ENCODE data around the gene TUBGCP2.

Gene TUBGCP2, protein sequence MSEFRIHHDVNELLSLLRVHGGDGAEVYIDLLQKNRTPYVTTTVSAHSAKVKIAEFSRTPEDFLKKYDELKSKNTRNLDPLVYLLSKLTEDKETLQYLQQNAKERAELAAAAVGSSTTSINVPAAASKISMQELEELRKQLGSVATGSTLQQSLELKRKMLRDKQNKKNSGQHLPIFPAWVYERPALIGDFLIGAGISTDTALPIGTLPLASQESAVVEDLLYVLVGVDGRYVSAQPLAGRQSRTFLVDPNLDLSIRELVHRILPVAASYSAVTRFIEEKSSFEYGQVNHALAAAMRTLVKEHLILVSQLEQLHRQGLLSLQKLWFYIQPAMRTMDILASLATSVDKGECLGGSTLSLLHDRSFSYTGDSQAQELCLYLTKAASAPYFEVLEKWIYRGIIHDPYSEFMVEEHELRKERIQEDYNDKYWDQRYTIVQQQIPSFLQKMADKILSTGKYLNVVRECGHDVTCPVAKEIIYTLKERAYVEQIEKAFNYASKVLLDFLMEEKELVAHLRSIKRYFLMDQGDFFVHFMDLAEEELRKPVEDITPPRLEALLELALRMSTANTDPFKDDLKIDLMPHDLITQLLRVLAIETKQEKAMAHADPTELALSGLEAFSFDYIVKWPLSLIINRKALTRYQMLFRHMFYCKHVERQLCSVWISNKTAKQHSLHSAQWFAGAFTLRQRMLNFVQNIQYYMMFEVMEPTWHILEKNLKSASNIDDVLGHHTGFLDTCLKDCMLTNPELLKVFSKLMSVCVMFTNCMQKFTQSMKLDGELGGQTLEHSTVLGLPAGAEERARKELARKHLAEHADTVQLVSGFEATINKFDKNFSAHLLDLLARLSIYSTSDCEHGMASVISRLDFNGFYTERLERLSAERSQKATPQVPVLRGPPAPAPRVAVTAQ

DNA sequence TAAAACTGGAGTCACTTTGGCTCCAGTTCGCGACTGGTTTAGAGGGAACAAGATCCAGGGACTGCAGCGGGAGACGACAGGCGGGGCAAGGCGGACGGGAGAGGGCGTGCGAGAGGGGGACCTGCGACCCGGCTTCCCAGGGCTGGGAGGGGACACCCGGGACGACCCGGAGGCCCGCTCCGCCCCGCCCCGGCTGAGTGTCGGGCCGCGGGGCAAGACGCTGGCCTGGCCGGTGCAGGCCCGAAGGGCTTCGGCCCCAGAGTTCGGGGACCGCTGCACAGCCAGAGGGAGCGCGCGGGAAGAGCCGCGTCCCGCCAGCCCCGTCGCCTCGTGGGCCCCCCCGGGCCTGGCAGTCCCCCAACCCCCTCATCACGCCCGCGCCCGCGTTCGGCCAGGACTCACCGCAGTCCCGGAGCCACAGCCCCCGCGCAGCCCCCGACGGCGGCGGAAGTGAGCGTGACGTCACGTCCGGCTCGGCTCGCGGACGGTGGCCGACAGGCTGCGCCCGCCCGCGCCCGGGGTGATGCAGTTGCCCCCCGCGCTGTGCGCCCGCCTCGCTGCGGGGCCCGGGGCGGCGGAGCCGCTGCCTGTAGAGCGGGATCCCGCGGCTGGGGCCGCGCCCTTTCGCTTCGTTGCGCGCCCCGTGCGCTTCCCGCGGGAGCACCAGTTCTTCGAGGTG lies at the start of gene TUBGCP2, which contains the start of gene ZNF511:
TUBGCP2 (minus strand) TSS at position 452 of the 679 bp plus-strand sequence. CDS start 5,931 bp downstream, outside the sequence.
ZNF511 (plus strand) TSS at position 494 of the 679 bp plus-strand sequence; CDS start at position 524, 30 bp downstream.
- peaks cover 35 to 60% (median 43%) of the 10 kb centered on the region in 11 experiments for H3K36me3 ChIP-seq
- peak within 1 kb of the TSS; percentile 87 to 100 (median 95) for H3K4me3 ChIP-seq
- H3K27me3 ChIP-seq: no peaks in the 10 kb centered on the region
- H3K9ac ChIP-seq: peak within 1 kb of the TSS; percentile 93 to 98 (median 97)
- peak within 1 kb of the TSS; percentile 89 to 99 (median 95) for H3K4me2 ChIP-seq
- no peaks in the 10 kb centered on the region for H3K9me3 ChIP-seq (replicated peaks in 1 of 11)
- peaks cover 36 to 93% (median 73%) of the 10 kb centered on the region in 11 experiments for H4K20me1 ChIP-seq
- TF ChIP-seq Cebpa-rat (IDR thresholded peaks at IDR 0.05): no peak
- H3K27ac ChIP-seq: peak within 1 kb of the TSS; percentile 94 to 98 (median 97)
- H3K4me1 ChIP-seq: peaks cover 37 to 54% (median 47%) of the 10 kb centered on the region in 10 experiments

GRCh38 chr10:133357285-133358161 lies 48.9 kb upstream of the TUBGCP2 start, which contains the start of gene FUOM:
Gene FUOM (minus strand): TSS chr10:133358019. CDS start chr10:133358007, 12 bp downstream.
- Histone ChIP-seq H3K4me1 (peaks cover 43 to 49% (median 47%) of the 10 kb centered on the region in 10 experiments), H3K27me3 (no peaks in the 10 kb centered on the region), H3K4me2 (peak within 1 kb of the TSS; percentile 99 to 100 (median 100)), H3K36me3 (peaks cover 3 to 32% (median 21%) of the 10 kb centered on the region in 11 experiments; a peak in 21 of 22 replicates), H3K9me3 (replicated peaks in 1 of 11) (no peaks in the 10 kb centered on the region), H3K9ac (peak within 1 kb of the TSS; percentile 84 to 94 (median 92)), H3K4me3 (peak within 1 kb of the TSS; percentile 64 to 85 (median 76)), H4K20me1 (peaks cover 10 to 44% (median 32%) of the 10 kb centered on the region in 11 experiments; a peak in 16 of 22 replicates), H3K27ac (peak within 1 kb of the TSS; percentile 81 to 94 (median 91))
- TF ChIP-seq Cebpa-rat (IDR thresholded peaks at IDR 0.05): no peak

- H3K4me3 ChIP-seq: peak overlapping the region; percentile 64 to 85 (median 76)
- H3K9me3 ChIP-seq (replicated peaks in 1 of 11): no peaks in the 10 kb centered on the region
- no peaks in the 10 kb centered on the region for H3K27me3 ChIP-seq
- H3K9ac ChIP-seq: peak overlapping the region; percentile 84 to 94 (median 92)
- H3K4me1 ChIP-seq: peaks cover 35 to 43% (median 40%) of the 10 kb centered on the region in 10 experiments
- H4K20me1 ChIP-seq: peaks cover 10 to 50% (median 32%) of the 10 kb centered on the region in 11 experiments; a peak in 16 of 22 replicates
- no peak for TF ChIP-seq Cebpa-rat (IDR thresholded peaks at IDR 0.05)
- H3K27ac ChIP-seq: peak overlapping the region; percentile 81 to 94 (median 91)
- peak overlapping the region; percentile 99 to 100 (median 100) for H3K4me2 ChIP-seq
- H3K36me3 ChIP-seq: peaks cover 0 to 26% (median 15%) of the 10 kb centered on the region in 11 experiments; a peak in 13 of 22 replicates
These were observed 48.0 kb upstream of the TUBGCP2 start for GRCh38 chr10:133356549-133357284.

- peak overlapping the region; percentile 64 to 85 (median 76); a peak in 19 of 20 replicates for H3K4me3 ChIP-seq
These were observed 47.3 kb upstream of the TUBGCP2 start for GRCh38 chr10:133355991-133356390.

DNA sequence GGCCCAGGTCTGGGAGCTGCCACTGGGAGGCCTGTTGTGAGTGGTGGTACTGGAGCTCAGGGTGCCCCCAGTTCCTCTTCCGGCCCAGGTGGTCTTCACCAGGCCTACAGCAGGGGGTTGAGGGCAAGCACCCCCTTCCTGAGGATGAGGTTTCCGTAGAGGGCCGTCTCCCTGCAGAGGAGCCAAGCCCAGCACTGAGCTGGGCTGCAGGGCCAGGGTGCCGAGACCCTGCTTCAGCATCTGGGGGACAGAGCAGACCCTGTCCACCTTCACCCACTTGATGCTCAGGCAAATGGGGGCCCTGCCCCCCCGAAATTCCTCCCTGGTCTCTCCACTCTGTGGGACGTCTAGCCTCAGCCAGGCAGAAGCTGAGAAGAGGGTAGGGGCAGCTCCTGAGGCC lies 46.6 kb upstream of the TUBGCP2 start:
- peaks cover 0 to 26% (median 15%) of the 10 kb centered on the region in 11 experiments; a peak in 13 of 22 replicates for H3K36me3 ChIP-seq
- TF ChIP-seq Cebpa-rat (IDR thresholded peaks at IDR 0.05): no peak

More at GRCh38 chr10:133355991-133356390, 47.3 kb upstream of the TUBGCP2 start:
- no peaks in the 10 kb centered on the region for H3K9me3 ChIP-seq (replicated peaks in 1 of 11)
- no peaks in the 10 kb centered on the region for H3K27me3 ChIP-seq
- H4K20me1 ChIP-seq: peaks cover 10 to 57% (median 32%) of the 10 kb centered on the region in 11 experiments; a peak in 16 of 22 replicates
- peak overlapping the region in 10 of 11 experiments; percentile 8 to 94 (median 92); a peak in 13 of 22 replicates for H3K27ac ChIP-seq
- H3K4me1 ChIP-seq: peaks cover 28 to 43% (median 36%) of the 10 kb centered on the region in 10 experiments
- TF ChIP-seq Cebpa-rat (IDR thresholded peaks at IDR 0.05): no peak
- H3K36me3 ChIP-seq: peaks cover 0 to 26% (median 15%) of the 10 kb centered on the region in 11 experiments; a peak in 13 of 22 replicates
- H3K4me2 ChIP-seq: peak overlapping the region; percentile 99 to 100 (median 100)
- H3K9ac ChIP-seq: peak overlapping the region; percentile 84 to 94 (median 92); a peak in 21 of 22 replicates

DNA sequence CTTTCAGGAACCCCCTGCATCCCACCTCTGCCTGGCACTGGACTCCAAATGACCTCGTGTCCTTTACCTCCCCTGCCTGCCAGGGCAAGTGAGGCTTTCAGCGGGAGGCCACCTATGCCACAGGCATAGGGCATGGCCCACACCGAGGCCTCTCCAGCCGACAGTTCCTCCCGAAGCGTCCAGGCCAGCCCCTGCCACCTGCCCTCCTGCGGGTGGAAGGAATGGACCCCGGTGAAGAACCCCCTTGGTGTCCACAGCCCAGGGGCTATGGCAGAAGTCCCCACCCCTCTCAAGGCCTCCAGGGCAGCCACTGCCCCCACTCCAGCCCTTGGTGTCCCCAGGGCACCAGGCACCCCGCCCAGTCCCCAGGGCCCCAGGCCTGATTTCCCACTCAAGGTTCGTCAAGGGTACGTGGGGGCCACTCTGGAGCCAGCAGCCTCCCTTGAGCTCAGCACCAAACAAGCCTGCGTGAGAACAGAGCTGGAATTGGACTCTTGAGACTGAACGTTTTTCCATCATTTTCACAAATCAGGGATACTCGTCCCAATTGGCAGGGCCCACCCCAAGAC lies 46.1 kb upstream of the TUBGCP2 start:
- Histone ChIP-seq H3K4me3 (peak overlapping the region in 4 of 10 experiments; percentile 78 to 85 (median 81); a peak in 3 of 20 replicates), H3K36me3 (peaks cover 0 to 26% (median 15%) of the 10 kb centered on the region in 11 experiments; a peak in 13 of 22 replicates), H3K9ac (peak overlapping the region in 9 of 11 experiments; percentile 1 to 94 (median 88); a peak in 13 of 22 replicates), H3K4me1 (peaks cover 25 to 41% (median 36%) of the 10 kb centered on the region in 10 experiments), H3K9me3 (replicated peaks in 1 of 11) (no peaks in the 10 kb centered on the region), H4K20me1 (peaks cover 10 to 69% (median 32%) of the 10 kb centered on the region in 11 experiments; a peak in 16 of 22 replicates), H3K27ac (peak overlapping the region in 7 of 11 experiments; percentile 6 to 94 (median 89); a peak in 11 of 22 replicates), H3K27me3 (no peaks in the 10 kb centered on the region), H3K4me2 (peak overlapping the region; percentile 99 to 100 (median 100))
- TF ChIP-seq Cebpa-rat (IDR thresholded peaks at IDR 0.05): no peak

More for the DNA sequence above, 46.6 kb upstream of the TUBGCP2 start:
- Histone ChIP-seq H3K4me1 (peaks cover 25 to 41% (median 36%) of the 10 kb centered on the region in 10 experiments), H3K4me3 (peak overlapping the region in 8 of 10 experiments; percentile 73 to 85 (median 79); a peak in 10 of 20 replicates), H4K20me1 (peaks cover 10 to 64% (median 32%) of the 10 kb centered on the region in 11 experiments; a peak in 16 of 22 replicates), H3K4me2 (peak overlapping the region; percentile 99 to 100 (median 100)), H3K9me3 (replicated peaks in 1 of 11) (no peaks in the 10 kb centered on the region), H3K9ac (peak overlapping the region; percentile 16 to 94 (median 88); a peak in 15 of 22 replicates), H3K27me3 (no peaks in the 10 kb centered on the region), H3K27ac (peak overlapping the region in 8 of 11 experiments; percentile 6 to 94 (median 91); a peak in 12 of 22 replicates)

All from BLaER1 treated with 17β-estradiol and CSF1 and Interleukin-3, amounts not matched to agents 10 nM and 100 nM (cell line).